Fibroblast of villous mesenchyme (primary cell): ENCODE data around the gene OLFML2B. TPM values are rescaled to one million over a fixed set of nuclear protein-coding genes. Genes with fewer than 3 reads are reported as not detected.

Source experiments
- DNase-seq: peaks from one replicate; pipeline ENCODE4 v3.0.0-alpha.2; 2010; ENCODE audit warnings: low read depth
- H3K4me3 ChIP-seq: 2 replicates; pipeline ENCODE4 v1.5.1; 2011; ENCODE audit warnings: low read depth, mild to moderate bottlenecking, low read length
- CTCF ChIP-seq: IDR thresholded peaks from 2 replicates; pipeline ENCODE4 v1.5.1; 2012; ENCODE audit warnings: low read depth, mild to moderate bottlenecking, low read length; ENCODE audit not compliant: insufficient read depth
- total RNA-seq: library from RNA; depleted of rRNA; stranded (reverse); fragments of >200 nt; gene quantifications from 2 replicates; pipeline ENCODE4 v1.2.3, GENCODE V29; 2012

The OLFML2B gene
- total RNA-seq, 1 donor, result 5.2 TPM

GRCh38 chr1:161993576-161993975 lies 30.1 kb downstream of the OLFML2B start:
- no peak overlapping the region for H3K4me3 ChIP-seq
- TF ChIP-seq CTCF, result no peak
- DNase-seq, result no peak

- no peak overlapping the region for H3K4me3 ChIP-seq
- TF ChIP-seq CTCF, result no peak
- DNase-seq, result no peak
Measured at GRCh38 chr1:161989786-161990185, 33.9 kb downstream of the OLFML2B start.

GRCh38 chr1:161989108-161989507 lies 34.6 kb downstream of the OLFML2B start:
- TF ChIP-seq CTCF, result no peak
- no peak for DNase-seq
- H3K4me3 ChIP-seq, result no peak overlapping the region

GRCh38 chr1:161988413-161988812 lies 35.3 kb downstream of the OLFML2B start:
- no peak overlapping the region for H3K4me3 ChIP-seq
- no peak for TF ChIP-seq CTCF
- DNase-seq, result no peak

GRCh38 chr1:161987872-161988271 lies 35.8 kb downstream of the OLFML2B start:
- TF ChIP-seq CTCF, result no peak
- no peak for DNase-seq
- no peak overlapping the region for H3K4me3 ChIP-seq

GRCh38 chr1:161987303-161987702 lies 36.4 kb downstream of the OLFML2B start:
- DNase-seq, result no peak
- no peak for TF ChIP-seq CTCF
- H3K4me3 ChIP-seq, result no peak overlapping the region

- H3K4me3 ChIP-seq, result no peak overlapping the region
- DNase-seq, result no peak
- TF ChIP-seq CTCF, result no peak
Measured at GRCh38 chr1:161986328-161986727, 37.3 kb downstream of the OLFML2B start.
